ENCODE measurements around the gene SLC9B2.

GRCh38 chr4:103089481-103089880, 12.9 kb upstream of the SLC9B2 start:
- TF ChIP-seq CTCF (IDR thresholded peaks at IDR 0.05) (no peak), EP300 (IDR thresholded peaks at IDR 0.05; ENCODE audit: low read depth) (no peak), POLR2AphosphoS5 (IDR thresholded peaks at IDR 0.05) (no peak), POLR2A (IDR thresholded peaks at IDR 0.05) (no peak)
